ENCODE results near the gene PPP2R2D. TPM values are rescaled to one million over a fixed set of nuclear protein-coding genes. Genes with fewer than 3 reads are reported as not detected.
"Not testable (repeated sequence)": the region's sequence is repeated elsewhere in the genome, so short reads cannot be mapped to it uniquely, and the experiment has no call there.

PPP2R2D gene
- total RNA-seq, 5 donors from 2014 or later (not counting 1 experiment from before 2014, with no cell fraction given): 37.3 to 45.0 (median 43.0) TPM

- 82% methylated on average over 9 of the region's 13 CpGs for WGBS (ENCODE audit: insufficient coverage)
- Histone ChIP-seq H3K4me3 (ENCODE audit: control insufficient read depth in 1 of 2, extremely low read depth in 1 of 2, low read length in 1 of 2) (no peak overlapping the region), H3K36me3 (ENCODE audit: control insufficient read depth in 2 of 2, extremely low read depth in 1 of 2, insufficient read depth in 1 of 2, low read length in 1 of 2) (no peaks in the 10 kb centered on the region), H3K4me1 (ENCODE audit: control insufficient read depth in 1 of 2, extremely low read depth in 1 of 2, insufficient read depth in 2 of 2, low read length in 2 of 2) (peaks cover 0 to 2% of the 10 kb centered on the region in 2 experiments), H3K9me3 (no peaks in the 10 kb centered on the region), H3K27ac (ENCODE audit: low read length) (no peak overlapping the region), H3K27me3 (replicated peaks in 1 of 2; ENCODE audit: control insufficient read depth in 2 of 2, extremely low read depth in 1 of 2, insufficient read depth in 2 of 2, low read length in 1 of 2) (peaks cover 0 to 56% of the 10 kb centered on the region in 2 experiments)
- DNase-seq: no peak
- CTCF ChIA-PET: interaction anchor here (0.6 kb wide), 2 partner anchors 136 to 156 kb away, joined by 4 read pairs; no protein-coding TSS in a partner anchor
- H3K4me1 Mint-ChIP-seq: no peaks in the 10 kb centered on the region
- H3K27ac Mint-ChIP-seq: no peak overlapping the region
- H3K36me3 Mint-ChIP-seq: no peaks in the 10 kb centered on the region
- H3K4me3 Mint-ChIP-seq: no peak overlapping the region
- ATAC-seq (replicated peaks in 1 of 4): no peak
- POLR2A ChIA-PET: no interaction called here
- H3K9me3 Mint-ChIP-seq: no peaks in the 10 kb centered on the region
- peaks cover 27 to 32% of the 10 kb centered on the region in 2 donors for H3K27me3 Mint-ChIP-seq
Observed at GRCh38 chr10:131880016-131880590, 20.7 kb upstream of the PPP2R2D start.

- H3K27me3 ChIP-seq (replicated peaks in 1 of 2; ENCODE audit: control insufficient read depth in 2 of 2, extremely low read depth in 1 of 2, insufficient read depth in 2 of 2, low read length in 1 of 2): peaks cover 0 to 56% of the 10 kb centered on the region in 2 experiments
- no peaks in the 10 kb centered on the region for H3K9me3 Mint-ChIP-seq
- H3K4me3 ChIP-seq (ENCODE audit: control insufficient read depth in 1 of 2, extremely low read depth in 1 of 2, low read length in 1 of 2): no peak overlapping the region
- H3K4me1 Mint-ChIP-seq: peaks cover 6 to 9% (median 8%) of the 10 kb centered on the region in 3 donors
- no peak overlapping the region for H3K4me3 Mint-ChIP-seq
- POLR2A ChIA-PET: no interaction called here
- H3K27ac ChIP-seq (ENCODE audit: low read length): no peak overlapping the region
- no peak overlapping the region for H3K27ac Mint-ChIP-seq
- H3K36me3 Mint-ChIP-seq: no peaks in the 10 kb centered on the region
- peaks cover 22 to 35% of the 10 kb centered on the region in 2 donors for H3K27me3 Mint-ChIP-seq
- H3K36me3 ChIP-seq (ENCODE audit: control insufficient read depth in 2 of 2, extremely low read depth in 1 of 2, insufficient read depth in 1 of 2, low read length in 1 of 2): no peaks in the 10 kb centered on the region
- H3K4me1 ChIP-seq (ENCODE audit: control insufficient read depth in 1 of 2, extremely low read depth in 1 of 2, insufficient read depth in 2 of 2, low read length in 2 of 2): peaks cover 0 to 9% of the 10 kb centered on the region in 2 experiments
- WGBS (ENCODE audit: insufficient coverage): 86% methylated on average over 7 of the region's 15 CpGs
- no peak for ATAC-seq (replicated peaks in 1 of 4)
- no peak for DNase-seq
- CTCF ChIA-PET: interaction anchor here in 1 of 2 donors (0.6 kb wide), 1 partner anchor 16 kb away, joined by 4 read pairs; no protein-coding TSS in a partner anchor
- no peaks in the 10 kb centered on the region for H3K9me3 ChIP-seq
Observed at GRCh38 chr10:131881104-131881880, 19.5 kb upstream of the PPP2R2D start.

- no peak overlapping the region for H3K4me3 ChIP-seq (ENCODE audit: control insufficient read depth in 1 of 2, extremely low read depth in 1 of 2, low read length in 1 of 2)
- ChIA-PET CTCF (no interaction called here), POLR2A (no interaction called here)
- H3K36me3 ChIP-seq (ENCODE audit: control insufficient read depth in 2 of 2, extremely low read depth in 1 of 2, insufficient read depth in 1 of 2, low read length in 1 of 2): no peaks in the 10 kb centered on the region
- Mint-ChIP-seq H3K4me3 (no peak overlapping the region), H3K9me3 (no peaks in the 10 kb centered on the region), H3K27me3 (peaks cover 19 to 32% of the 10 kb centered on the region in 2 donors), H3K36me3 (no peaks in the 10 kb centered on the region), H3K27ac (no peak overlapping the region), H3K4me1 (peaks cover 8 to 10% (median 9%) of the 10 kb centered on the region in 3 donors)
- H3K27me3 ChIP-seq (replicated peaks in 1 of 2; ENCODE audit: control insufficient read depth in 2 of 2, extremely low read depth in 1 of 2, insufficient read depth in 2 of 2, low read length in 1 of 2): peaks cover 0 to 52% of the 10 kb centered on the region in 2 experiments
- H3K27ac ChIP-seq (ENCODE audit: low read length): no peak overlapping the region
- H3K9me3 ChIP-seq: no peaks in the 10 kb centered on the region
- peaks cover 0 to 9% of the 10 kb centered on the region in 2 experiments for H3K4me1 ChIP-seq (ENCODE audit: control insufficient read depth in 1 of 2, extremely low read depth in 1 of 2, insufficient read depth in 2 of 2, low read length in 2 of 2)
- ATAC-seq (replicated peaks in 1 of 4) (no peak), DNase-seq (no peak)
- 86% methylated on average over 5 of the region's 8 CpGs for WGBS (ENCODE audit: insufficient coverage)
Observed at GRCh38 chr10:131882151-131882550, 18.7 kb upstream of the PPP2R2D start.

GRCh38 chr10:131882590-131883451 is 18.0 kb upstream of the PPP2R2D start:
- Histone ChIP-seq H3K27ac (ENCODE audit: low read length) (no peak overlapping the region), H3K4me1 (ENCODE audit: control insufficient read depth in 1 of 2, extremely low read depth in 1 of 2, insufficient read depth in 2 of 2, low read length in 2 of 2) (peaks cover 0 to 9% of the 10 kb centered on the region in 2 experiments), H3K4me3 (ENCODE audit: control insufficient read depth in 1 of 2, extremely low read depth in 1 of 2, low read length in 1 of 2) (no peak overlapping the region), H3K9me3 (no peaks in the 10 kb centered on the region), H3K27me3 (replicated peaks in 1 of 2; ENCODE audit: control insufficient read depth in 2 of 2, extremely low read depth in 1 of 2, insufficient read depth in 2 of 2, low read length in 1 of 2) (peaks cover 0 to 52% of the 10 kb centered on the region in 2 experiments), H3K36me3 (ENCODE audit: control insufficient read depth in 2 of 2, extremely low read depth in 1 of 2, insufficient read depth in 1 of 2, low read length in 1 of 2) (no peaks in the 10 kb centered on the region)
- H3K4me1 Mint-ChIP-seq: peaks cover 8 to 10% (median 9%) of the 10 kb centered on the region in 3 donors
- POLR2A ChIA-PET: no interaction called here
- H3K27ac Mint-ChIP-seq: no peak overlapping the region
- H3K9me3 Mint-ChIP-seq: no peaks in the 10 kb centered on the region
- CTCF ChIA-PET: no interaction called here
- DNase-seq (no peak), ATAC-seq (replicated peaks in 1 of 4) (no peak)
- no peak overlapping the region for H3K4me3 Mint-ChIP-seq
- no peaks in the 10 kb centered on the region for H3K36me3 Mint-ChIP-seq
- 55% methylated on average over 10 of the region's 10 CpGs for WGBS (ENCODE audit: insufficient coverage)
- H3K27me3 Mint-ChIP-seq: peaks cover 22 to 30% of the 10 kb centered on the region in 2 donors

GRCh38 chr10:131883621-131884393 is 17.0 kb upstream of the PPP2R2D start:
- H3K4me3 ChIP-seq (ENCODE audit: control insufficient read depth in 1 of 2, extremely low read depth in 1 of 2, low read length in 1 of 2); H3K27ac Mint-ChIP-seq; ATAC-seq (replicated peaks in 1 of 4); DNase-seq; H3K36me3 Mint-ChIP-seq; H3K4me1 ChIP-seq (ENCODE audit: control insufficient read depth in 1 of 2, extremely low read depth in 1 of 2, insufficient read depth in 2 of 2, low read length in 2 of 2); H3K36me3 ChIP-seq (ENCODE audit: control insufficient read depth in 2 of 2, extremely low read depth in 1 of 2, insufficient read depth in 1 of 2, low read length in 1 of 2); H3K27ac ChIP-seq (ENCODE audit: low read length); POLR2A ChIA-PET; H3K4me3 Mint-ChIP-seq; H3K9me3 Mint-ChIP-seq; H3K9me3 ChIP-seq: not testable (repeated sequence)
- H3K4me1 Mint-ChIP-seq: peaks cover 8 to 10% (median 9%) of the 10 kb centered on the region in 3 donors
- 55% methylated on average over 3 of the region's 7 CpGs for WGBS (ENCODE audit: insufficient coverage)
- CTCF ChIA-PET: interaction anchor here in 1 of 2 donors (0.6 to 1.0 kb wide), 2 partner anchors 139 to 200 kb away, joined by 3 read pairs; no protein-coding TSS in a partner anchor
- H3K27me3 Mint-ChIP-seq: peaks cover 17 to 24% of the 10 kb centered on the region in 2 donors
- H3K27me3 ChIP-seq (replicated peaks in 1 of 2; ENCODE audit: control insufficient read depth in 2 of 2, extremely low read depth in 1 of 2, insufficient read depth in 2 of 2, low read length in 1 of 2): peaks cover 0 to 55% of the 10 kb centered on the region in 2 experiments

Data from T-cell (primary cell).